Skeletal muscle tissue (tissue), 4 donors: ENCODE data around the gene MYEOV. TPM values are rescaled to one million over a fixed set of nuclear protein-coding genes. Genes with fewer than 3 reads are reported as not detected.

Experiments
- H3K27ac ChIP-seq: one replicate; pipeline ENCODE4 v1.7.0; 2013; ENCODE audit warnings: mild to moderate bottlenecking, low read depth, low read length, inconsistent platforms
- H3K27me3 ChIP-seq, 3 donors: one replicate each; pipeline ENCODE4 v1.7.0; 2013; ENCODE audit warnings: low read length in 3 of 3; ENCODE audit not compliant: control insufficient read depth in 3 of 3, insufficient read depth in 3 of 3
- H3K36me3 ChIP-seq, 3 donors: one replicate each; pipeline ENCODE4 v1.7.0; 2013; ENCODE audit warnings: low read length in 3 of 3; ENCODE audit not compliant: control insufficient read depth in 3 of 3, insufficient read depth in 3 of 3
- H3K4me1 ChIP-seq, 3 donors: one replicate each; pipeline ENCODE4 v1.7.0; 2013; ENCODE audit warnings: low read length in 3 of 3, mild to moderate bottlenecking in 3 of 3; ENCODE audit not compliant: control insufficient read depth in 3 of 3, insufficient read depth in 3 of 3
- H3K4me3 ChIP-seq, 3 donors: one replicate each; pipeline ENCODE4 v1.7.0; 2013; ENCODE audit warnings: low read length in 3 of 3
- H3K9ac ChIP-seq, 3 donors: one replicate each; pipeline ENCODE4 v1.7.0; 2013; ENCODE audit warnings: low read length in 3 of 3, mild to moderate bottlenecking in 3 of 3, moderate library complexity in 2 of 3, low read depth in 1 of 3
- H3K9me3 ChIP-seq, 3 donors: one replicate each; pipeline ENCODE4 v1.7.0; 2013; ENCODE audit warnings: low read length in 3 of 3; ENCODE audit not compliant: control insufficient read depth in 3 of 3
- total RNA-seq: library from RNA; depleted of rRNA; stranded (reverse); fragments of >200 nt; gene quantifications from one replicate; pipeline ENCODE4 v1.2.3, GENCODE V29; 2014
- donor health status: Osteomylitis.

Gene MYEOV
- total RNA-seq, 1 donor from 2014 or later = not detected

DNA sequence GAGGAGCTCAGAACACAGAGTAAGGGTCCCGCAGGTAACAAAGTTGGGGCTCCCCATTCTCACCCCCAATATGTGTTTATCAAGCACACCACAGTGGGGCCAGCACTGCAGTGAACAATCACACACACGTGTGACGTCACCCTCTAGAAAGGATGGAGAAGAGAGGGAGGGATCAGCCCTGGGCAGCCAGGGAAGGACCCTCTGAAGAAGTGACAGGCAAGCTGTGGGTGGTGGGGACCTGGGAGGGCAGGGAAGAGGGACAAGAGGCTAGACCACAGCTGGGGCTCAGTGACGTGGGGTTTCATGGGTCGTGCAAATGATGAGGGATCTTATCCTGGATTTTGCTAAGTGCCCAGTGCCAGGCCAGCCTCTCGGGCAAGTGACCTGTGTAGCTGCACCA lies 28.7 kb upstream of the MYEOV start:
- Histone ChIP-seq H3K9me3 (no peaks in the 10 kb centered on the region), H3K36me3 (no peaks in the 10 kb centered on the region), H3K4me3 (no peak overlapping the region), H3K27me3 (peaks cover 3 to 19% (median 4%) of the 10 kb centered on the region in 3 donors), H3K4me1 (peaks cover 0 to 19% (median 6%) of the 10 kb centered on the region in 3 donors), H3K27ac (no peak overlapping the region), H3K9ac (no peak overlapping the region)

DNA sequence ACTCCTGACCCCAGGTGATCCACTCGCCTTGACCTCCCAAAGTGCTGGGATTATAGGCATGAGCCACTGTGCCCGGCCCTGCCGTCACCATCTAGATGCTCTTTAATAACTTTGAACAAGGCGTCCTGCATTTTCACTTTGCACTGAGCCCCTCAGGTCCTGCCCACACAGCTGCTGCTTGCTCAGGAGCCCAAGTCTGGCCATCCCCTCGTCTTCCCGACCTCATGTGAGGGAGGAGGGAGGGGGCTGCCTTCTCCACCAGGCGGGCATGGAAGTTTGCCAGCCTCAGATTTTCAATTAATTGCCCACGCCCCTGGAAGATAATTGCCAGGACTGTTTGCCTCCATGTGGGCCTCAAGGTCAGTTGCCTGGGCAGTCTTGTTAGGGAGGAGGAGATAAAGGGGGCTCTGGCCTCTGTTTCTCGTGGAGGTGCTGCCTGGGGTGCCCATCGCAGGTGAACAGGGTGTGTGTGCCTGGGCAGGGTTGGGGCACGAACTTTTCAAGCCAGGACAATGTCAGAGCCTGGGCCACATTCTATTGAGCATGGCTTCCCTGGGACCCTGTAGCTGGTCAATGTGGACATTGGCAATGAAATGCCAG lies 27.9 kb upstream of the MYEOV start:
- Histone ChIP-seq H3K4me1 (peaks cover 0 to 19% (median 6%) of the 10 kb centered on the region in 3 donors), H3K36me3 (no peaks in the 10 kb centered on the region), H3K9me3 (no peaks in the 10 kb centered on the region), H3K27me3 (peaks cover 3 to 19% (median 4%) of the 10 kb centered on the region in 3 donors), H3K4me3 (no peak overlapping the region), H3K9ac (no peak overlapping the region), H3K27ac (no peak overlapping the region)

DNA sequence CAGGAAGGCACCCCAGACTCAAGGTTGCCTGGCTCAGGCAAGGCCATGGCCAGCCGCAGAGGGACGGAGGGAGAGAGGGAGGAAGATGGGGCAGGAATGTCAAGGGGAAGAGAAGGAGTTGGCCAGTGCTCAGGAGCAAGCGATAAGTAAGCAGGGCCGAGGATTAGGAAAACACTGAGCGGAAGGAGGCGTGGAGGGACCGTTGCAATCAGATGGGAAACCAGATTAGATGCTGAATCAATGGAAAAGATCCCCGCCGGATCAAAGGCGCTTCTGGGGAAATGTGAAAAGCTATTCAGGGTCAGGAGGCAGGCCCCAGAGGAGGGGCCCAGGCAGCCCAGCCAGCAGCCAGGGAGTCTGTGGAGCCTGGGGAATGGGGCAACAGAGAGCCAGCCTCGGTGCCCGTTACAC lies 26.6 kb upstream of the MYEOV start:
- H3K4me3 ChIP-seq = no peak overlapping the region
- peaks cover 3 to 13% (median 4%) of the 10 kb centered on the region in 3 donors for H3K27me3 ChIP-seq
- H3K4me1 ChIP-seq = peaks cover 0 to 19% (median 6%) of the 10 kb centered on the region in 3 donors
- H3K9me3 ChIP-seq = no peaks in the 10 kb centered on the region
- no peak overlapping the region for H3K9ac ChIP-seq
- H3K36me3 ChIP-seq = no peaks in the 10 kb centered on the region
- H3K27ac ChIP-seq = no peak overlapping the region

DNA sequence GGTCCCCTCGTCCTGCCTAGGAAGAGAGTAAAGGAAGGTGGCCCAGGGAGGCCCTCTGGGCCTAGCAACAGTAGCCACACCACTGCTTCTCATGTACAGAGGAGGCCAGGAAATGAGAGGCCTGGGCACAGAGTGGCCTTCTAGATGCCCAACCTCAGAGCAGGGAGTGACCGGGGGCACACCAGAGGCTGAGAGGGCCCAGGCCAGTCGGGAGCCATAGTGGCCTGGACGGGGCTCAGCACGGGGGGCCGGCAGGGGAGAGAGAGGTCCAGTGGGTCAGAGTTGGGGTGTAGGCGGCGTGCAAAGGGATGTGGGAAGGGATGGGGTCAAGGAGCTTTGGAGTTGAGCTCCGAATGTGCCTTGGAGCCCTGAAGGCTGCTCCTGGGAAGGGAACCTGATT lies 25.0 kb upstream of the MYEOV start:
- H3K4me3 ChIP-seq = no peak overlapping the region
- peaks cover 0 to 17% (median 6%) of the 10 kb centered on the region in 3 donors for H3K4me1 ChIP-seq
- H3K9ac ChIP-seq = no peak overlapping the region
- H3K27ac ChIP-seq = no peak overlapping the region
- peaks cover 3 to 18% (median 4%) of the 10 kb centered on the region in 3 donors for H3K27me3 ChIP-seq
- H3K9me3 ChIP-seq = no peaks in the 10 kb centered on the region
- H3K36me3 ChIP-seq = no peaks in the 10 kb centered on the region

DNA sequence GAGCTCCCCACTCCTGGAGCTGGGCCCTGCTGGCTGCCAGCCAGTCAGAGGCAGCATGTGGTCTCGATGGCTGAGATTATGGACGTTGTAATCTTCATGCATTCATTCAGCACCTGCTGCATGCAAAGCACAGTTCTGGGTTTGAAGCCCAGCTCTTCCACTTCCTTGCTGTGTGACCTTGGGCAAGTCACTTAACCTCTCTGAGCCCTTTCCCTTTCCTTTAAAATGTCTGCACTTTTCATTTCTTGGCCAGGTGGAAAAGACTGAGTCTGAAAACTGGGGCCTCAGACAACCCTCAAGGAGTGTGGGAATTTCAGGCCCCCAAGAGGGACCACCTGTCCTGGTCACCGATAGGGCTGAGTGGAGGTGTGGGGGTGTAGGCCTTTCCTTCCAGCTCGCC lies 24.6 kb upstream of the MYEOV start:
- H3K27me3 ChIP-seq = peaks cover 3 to 23% (median 4%) of the 10 kb centered on the region in 3 donors
- no peaks in the 10 kb centered on the region for H3K9me3 ChIP-seq
- peaks cover 0 to 16% (median 6%) of the 10 kb centered on the region in 3 donors for H3K4me1 ChIP-seq
- H3K4me3 ChIP-seq = no peak overlapping the region
- no peak overlapping the region for H3K27ac ChIP-seq
- H3K9ac ChIP-seq = no peak overlapping the region
- H3K36me3 ChIP-seq = no peaks in the 10 kb centered on the region

DNA sequence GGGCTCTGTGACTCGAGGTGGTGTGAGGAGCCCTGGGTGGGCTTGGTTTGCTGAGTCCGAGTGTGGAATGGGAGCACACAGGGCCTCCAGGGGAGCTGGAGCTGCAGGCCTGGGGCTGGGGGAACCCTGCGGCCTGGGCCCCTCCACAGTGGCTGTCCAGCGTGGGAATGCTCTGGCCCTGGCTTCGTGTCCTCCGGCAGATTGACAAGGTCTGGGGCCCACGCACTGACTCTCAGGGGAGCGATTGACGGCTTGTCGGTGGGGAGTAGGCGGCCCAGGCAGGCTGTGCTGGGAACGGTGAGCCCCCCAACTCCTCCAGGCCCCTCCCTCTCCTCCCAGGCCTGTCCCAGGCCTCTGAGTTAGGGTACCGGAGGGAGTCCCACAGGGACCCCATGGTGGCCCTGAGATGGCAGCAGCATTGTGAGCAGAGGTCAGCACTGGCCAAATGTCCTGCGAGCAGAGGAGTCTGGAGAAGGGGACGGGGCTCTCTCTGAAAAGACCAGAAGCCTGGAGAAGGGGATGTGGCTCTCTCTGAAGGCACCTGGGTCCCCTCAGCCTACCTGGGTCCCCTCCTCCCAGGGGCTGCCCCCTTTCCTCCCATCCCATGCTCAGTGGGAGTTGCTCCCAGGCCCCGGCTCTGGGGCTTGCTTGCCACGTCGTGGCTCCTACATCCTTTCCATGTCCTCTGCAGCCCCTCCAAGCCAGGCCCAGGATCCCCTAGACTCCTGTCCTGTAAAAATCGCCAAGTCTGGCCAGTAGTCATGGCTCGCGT lies 23.8 kb upstream of the MYEOV start:
- H3K4me1 ChIP-seq = peaks cover 0 to 16% (median 6%) of the 10 kb centered on the region in 3 donors
- H3K36me3 ChIP-seq = no peaks in the 10 kb centered on the region
- H3K27me3 ChIP-seq = peaks cover 0 to 27% (median 3%) of the 10 kb centered on the region in 3 donors
- H3K9me3 ChIP-seq = no peaks in the 10 kb centered on the region
- H3K27ac ChIP-seq = no peak overlapping the region
- H3K4me3 ChIP-seq = no peak overlapping the region
- H3K9ac ChIP-seq = no peak overlapping the region

DNA sequence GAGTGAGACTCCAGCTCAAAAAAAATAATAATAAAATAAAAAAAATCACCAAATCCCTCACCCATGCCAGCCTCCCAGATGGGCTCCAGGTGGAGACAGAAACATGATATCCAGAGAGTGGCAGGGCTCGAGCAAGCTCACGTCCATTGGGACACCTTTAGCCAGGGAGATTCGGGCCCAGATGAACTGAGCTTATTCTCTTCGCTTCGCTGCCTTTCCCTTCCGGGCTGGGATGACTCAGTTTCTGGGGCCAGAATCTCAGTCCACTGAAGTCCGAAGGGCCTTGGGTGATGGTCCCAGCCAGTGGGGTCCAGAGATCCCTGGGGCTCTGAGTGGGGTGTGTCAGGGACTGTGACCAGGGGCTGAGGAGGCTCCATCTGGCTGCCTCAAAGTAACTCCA lies 23.0 kb upstream of the MYEOV start:
- no peaks in the 10 kb centered on the region for H3K36me3 ChIP-seq
- H3K27ac ChIP-seq = no peak overlapping the region
- peaks cover 0 to 16% (median 6%) of the 10 kb centered on the region in 3 donors for H3K4me1 ChIP-seq
- H3K27me3 ChIP-seq = peaks cover 0 to 25% (median 2%) of the 10 kb centered on the region in 3 donors
- H3K9ac ChIP-seq = no peak overlapping the region
- no peaks in the 10 kb centered on the region for H3K9me3 ChIP-seq
- no peak overlapping the region for H3K4me3 ChIP-seq

DNA sequence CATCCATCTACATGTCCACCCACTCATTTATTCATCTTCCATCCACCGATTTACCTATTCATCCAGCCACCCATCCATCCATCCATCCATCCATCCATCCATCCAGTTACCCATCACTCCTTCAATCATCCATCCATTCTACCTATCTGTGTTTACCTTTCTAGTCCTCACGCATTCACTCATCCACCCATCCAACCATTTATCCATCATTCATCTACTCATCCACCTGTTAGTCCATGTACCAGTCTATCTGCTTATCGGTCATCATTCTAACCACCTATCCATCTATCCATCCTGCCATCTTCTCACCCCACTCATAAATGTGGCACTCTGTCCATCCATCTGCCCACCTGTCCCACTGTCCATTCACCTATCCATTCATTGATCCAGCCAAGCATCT lies 21.9 kb upstream of the MYEOV start:
- Histone ChIP-seq H3K9ac (no peak overlapping the region), H3K9me3 (no peaks in the 10 kb centered on the region), H3K27ac (no peak overlapping the region), H3K4me3 (no peak overlapping the region), H3K27me3 (peaks cover 0 to 24% (median 0%) of the 10 kb centered on the region in 3 donors), H3K4me1 (peaks cover 0 to 21% (median 6%) of the 10 kb centered on the region in 3 donors), H3K36me3 (no peaks in the 10 kb centered on the region)

DNA sequence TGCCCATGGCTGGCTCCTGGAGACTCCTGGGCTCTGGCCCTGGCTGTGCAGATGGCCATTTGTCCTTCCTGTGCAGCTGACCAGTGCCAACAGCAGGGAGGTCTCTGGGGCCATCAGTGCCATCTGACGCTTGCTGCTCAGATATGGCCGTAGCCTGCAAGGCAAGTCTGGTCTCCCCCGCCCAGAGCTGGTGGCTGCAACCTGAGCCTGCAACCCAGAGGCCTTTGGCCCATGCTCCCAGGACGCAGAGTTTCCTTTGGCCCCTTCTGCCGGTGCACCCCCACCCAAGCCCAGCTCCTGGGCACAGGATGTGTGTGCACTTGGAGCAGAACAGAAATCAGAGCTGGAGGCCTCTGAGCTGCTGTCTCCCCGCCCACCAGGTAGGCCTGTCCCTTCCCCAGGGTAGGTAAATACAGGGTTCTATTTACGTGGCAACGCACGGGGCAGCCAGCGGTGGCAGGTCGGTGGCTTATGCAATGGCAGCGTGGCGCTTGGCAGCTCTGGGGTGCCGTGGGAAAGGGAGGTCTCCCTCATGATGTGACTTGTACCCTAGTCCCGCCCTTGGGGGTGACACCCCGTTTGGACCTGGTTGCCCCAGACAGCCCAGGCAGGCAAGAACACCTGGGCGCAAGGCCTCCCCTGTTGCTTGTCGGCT lies 21.0 kb upstream of the MYEOV start:
- Histone ChIP-seq H3K4me1 (peaks cover 4 to 22% (median 5%) of the 10 kb centered on the region in 3 donors), H3K27ac (no peak overlapping the region), H3K4me3 (no peak overlapping the region), H3K27me3 (peaks cover 0 to 20% (median 0%) of the 10 kb centered on the region in 3 donors), H3K9me3 (no peaks in the 10 kb centered on the region), H3K9ac (no peak overlapping the region), H3K36me3 (no peaks in the 10 kb centered on the region)

DNA sequence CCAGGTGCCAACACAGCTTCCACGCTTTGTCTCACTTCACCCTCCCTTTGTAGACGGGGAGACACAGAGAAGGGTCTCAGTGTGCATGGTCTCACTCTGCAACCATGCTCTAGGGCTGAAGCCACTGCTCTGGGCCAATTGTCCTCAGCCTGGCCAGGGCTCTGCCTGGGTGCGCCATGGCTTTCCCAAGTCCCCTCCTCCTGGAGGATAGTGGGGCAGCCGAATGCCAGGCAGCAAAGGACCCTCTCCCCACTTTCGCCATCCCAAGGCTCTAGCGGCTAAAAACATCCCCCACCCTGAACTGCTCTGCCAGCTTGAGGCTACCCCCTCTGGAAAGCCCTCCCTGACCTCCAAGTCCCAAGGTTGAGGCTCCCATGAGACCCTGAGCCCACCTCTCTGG lies 20.4 kb upstream of the MYEOV start:
- H3K4me1 ChIP-seq = peaks cover 4 to 18% (median 5%) of the 10 kb centered on the region in 3 donors
- no peaks in the 10 kb centered on the region for H3K9me3 ChIP-seq
- no peak overlapping the region for H3K27ac ChIP-seq
- no peaks in the 10 kb centered on the region for H3K36me3 ChIP-seq
- H3K9ac ChIP-seq = no peak overlapping the region
- peaks cover 0 to 22% (median 0%) of the 10 kb centered on the region in 3 donors for H3K27me3 ChIP-seq
- H3K4me3 ChIP-seq = no peak overlapping the region
